Hepatocyte (in vitro differentiated cells): ENCODE data around the gene KIF26B. TPM values are rescaled to one million over a fixed set of nuclear protein-coding genes. Genes with fewer than 3 reads are reported as not detected.

ENCODE experiments used
- DNase-seq: peaks from one replicate; pipeline ENCODE4 v3.0.0-alpha.2; 2016; ENCODE audit warnings: low spot score
- H2AFZ ChIP-seq: fragments of 200-600 bp; sonication (generic); 2 replicates; pipeline ENCODE4 v1.6.0; 2016; ENCODE audit warnings: antibody characterized with exemption, mild to moderate bottlenecking
- H3K27ac ChIP-seq: fragments of 200-600 bp; sonication (generic); 2 replicates; pipeline ENCODE4 v1.5.1; 2016; ENCODE audit warnings: mild to moderate bottlenecking
- H3K27me3 ChIP-seq: fragments of 200-600 bp; sonication (generic); 2 replicates; pipeline ENCODE4 v1.6.1; 2016
- H3K36me3 ChIP-seq: fragments of 200-600 bp; sonication (generic); replicated peaks from 2 replicates; pipeline ENCODE4 v1.5.1; 2016; ENCODE audit warnings: low read depth; ENCODE audit not compliant: insufficient read depth
- H3K4me1 ChIP-seq: fragments of 200-600 bp; sonication (generic); 2 replicates; pipeline ENCODE4 v1.5.1; 2016; ENCODE audit warnings: mild to moderate bottlenecking, moderate library complexity; ENCODE audit not compliant: insufficient read depth
- H3K4me2 ChIP-seq: fragments of 200-600 bp; sonication (generic); 2 replicates; pipeline ENCODE4 v1.6.0; 2016
- H3K4me3 ChIP-seq: fragments of 200-600 bp; sonication (generic); 2 replicates; pipeline ENCODE4 v1.5.1; 2016; ENCODE audit warnings: mild to moderate bottlenecking
- H3K79me2 ChIP-seq: fragments of 200-600 bp; sonication (generic); 2 replicates; pipeline ENCODE4 v1.6.0; 2017; ENCODE audit warnings: mild to moderate bottlenecking
- H3K9me2 ChIP-seq: fragments of 200-600 bp; sonication (generic); replicated peaks from 2 replicates; pipeline ENCODE4 v1.6.0; 2017; ENCODE audit warnings: mild to moderate bottlenecking; ENCODE audit not compliant: insufficient read depth
- H3K9me3 ChIP-seq: fragments of 200-600 bp; sonication (generic); 2 replicates; pipeline ENCODE4 v1.5.1; 2016; ENCODE audit warnings: low read depth, mild to moderate bottlenecking
- H4K20me1 ChIP-seq: fragments of 200-600 bp; sonication (generic); 2 replicates; pipeline ENCODE4 v1.6.0; 2016; ENCODE audit warnings: mild to moderate bottlenecking; ENCODE audit not compliant: insufficient read depth, poor library complexity, severe bottlenecking
- CTCF ChIP-seq: fragments of 200-600 bp; sonication (generic); IDR thresholded peaks from 2 replicates; pipeline ENCODE4 v1.5.1; 2016; ENCODE audit warnings: antibody characterized with exemption, mild to moderate bottlenecking; ENCODE audit not compliant: poor library complexity
- EZH2 ChIP-seq: fragments of 200-600 bp; sonication (generic); IDR thresholded peaks from 2 replicates; pipeline ENCODE4 v1.6.1; 2016; ENCODE audit warnings: antibody characterized with exemption, mild to moderate bottlenecking, borderline replicate concordance
- EZH2phosphoT487 ChIP-seq: fragments of 200-600 bp; sonication (generic); IDR thresholded peaks from one replicate; pipeline ENCODE4 v1.6.1; 2018; ENCODE audit warnings: antibody characterized with exemption, mild to moderate bottlenecking, low read depth, moderate library complexity; ENCODE audit not compliant: unreplicated experiment, severe bottlenecking
- WGBS: methylation state at CpG from one replicate; pipeline ENCODE4 v1.1.6; 2016; ENCODE audit warnings: low lambda C conversion rate; ENCODE audit errors: missing lambda C conversion rate; 5-methylcytosine and 5-hydroxymethylcytosine counted together
- polyA plus RNA-seq: library from polyadenylated mRNA; unstranded; fragments of >200 nt; fragmentation: Nextera tagmentation; extraction: Ambion mirVana; gene quantifications from 2 replicates; pipeline ENCODE4 v1.2.1, GENCODE V29; 2016
- total RNA-seq: library from RNA; depleted of rRNA; stranded (reverse); fragments of >200 nt; gene quantifications from 2 replicates; pipeline ENCODE4 v1.2.3, GENCODE V29; 2014

KIF26B gene
- total and polyA plus RNA-seq, 2 experiments from 2014 or later = 12.7 to 21.6 TPM

DNA sequence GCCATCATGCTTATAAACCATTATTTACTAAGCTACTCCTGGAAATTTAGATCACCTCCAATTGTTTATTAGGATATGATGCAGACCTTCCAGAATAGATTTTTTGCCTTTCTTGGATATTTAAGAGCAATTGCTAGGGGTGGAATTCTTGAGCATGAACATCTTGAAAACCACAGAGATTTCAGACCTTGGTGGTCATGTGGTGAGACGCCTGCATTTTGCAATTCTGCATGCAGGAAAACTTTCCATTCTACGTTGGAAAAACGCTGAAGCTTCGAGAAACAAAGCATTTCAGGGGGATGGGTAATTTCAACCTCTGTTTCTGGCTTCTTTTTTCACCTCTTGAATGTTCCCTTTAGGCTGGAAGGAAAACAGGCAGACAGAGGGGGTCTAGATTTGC lies 596.3 kb downstream of the KIF26B start:
- TF ChIP-seq EZH2 = no peak
- no peak for TF ChIP-seq EZH2phosphoT487
- TF ChIP-seq CTCF = no peak
- H2AFZ ChIP-seq = no peak overlapping the region
- WGBS = 55% methylated on average over 4 of the region's 4 CpGs
- peak overlapping the region; percentile 44 for H3K4me2 ChIP-seq
- no peaks in the 10 kb centered on the region for H3K36me3 ChIP-seq
- H3K4me3 ChIP-seq = no peak overlapping the region
- no peaks in the 10 kb centered on the region for H3K27me3 ChIP-seq
- no peaks in the 10 kb centered on the region for H3K79me2 ChIP-seq
- peak; percentile 41 for DNase-seq
- H3K27ac ChIP-seq = peak overlapping the region; percentile 59
- H3K9me3 ChIP-seq = no peaks in the 10 kb centered on the region
- H3K9me2 ChIP-seq = no peaks in the 10 kb centered on the region
- H4K20me1 ChIP-seq = no peaks in the 10 kb centered on the region
- H3K4me1 ChIP-seq = peaks cover 13% of the 10 kb centered on the region

DNA sequence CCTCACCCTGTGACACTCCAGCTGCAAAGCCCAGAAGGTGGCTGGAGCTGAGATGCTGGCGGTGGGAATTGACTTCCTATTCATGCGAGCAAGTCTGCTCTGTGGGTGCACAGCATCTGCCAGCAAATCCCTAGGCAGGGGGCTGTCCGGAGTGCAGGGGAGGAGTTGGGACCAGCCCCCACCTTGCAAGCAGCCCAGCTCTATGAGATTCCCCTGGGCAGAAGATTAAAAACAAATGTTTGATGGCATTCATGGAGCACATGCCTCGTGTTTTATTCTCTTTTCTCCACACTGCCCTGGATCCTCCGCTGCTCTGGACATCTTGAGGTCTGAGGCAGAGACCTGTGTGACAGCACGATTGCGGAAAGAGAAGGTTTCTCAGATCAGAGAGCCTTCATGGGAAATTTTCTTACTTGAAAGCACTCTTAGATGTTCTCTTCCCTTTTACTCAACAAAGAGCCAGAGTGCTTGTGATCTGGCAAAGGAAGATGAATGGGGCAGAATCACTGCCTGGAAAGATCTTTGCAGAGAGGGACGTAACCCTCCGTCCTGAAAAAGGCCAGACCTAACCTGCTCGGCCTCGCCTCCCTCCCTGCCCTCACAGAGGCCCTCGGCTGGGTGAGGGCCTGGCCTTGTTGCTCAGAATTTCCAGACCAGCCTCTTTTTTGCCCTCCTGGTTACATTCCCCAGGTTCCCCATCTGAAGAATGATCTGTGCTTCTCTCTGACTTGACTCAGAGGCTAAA lies 597.1 kb downstream of the KIF26B start:
- H3K4me2 ChIP-seq = peak overlapping the region; percentile 44
- H3K27ac ChIP-seq = peak overlapping the region; percentile 59

DNA sequence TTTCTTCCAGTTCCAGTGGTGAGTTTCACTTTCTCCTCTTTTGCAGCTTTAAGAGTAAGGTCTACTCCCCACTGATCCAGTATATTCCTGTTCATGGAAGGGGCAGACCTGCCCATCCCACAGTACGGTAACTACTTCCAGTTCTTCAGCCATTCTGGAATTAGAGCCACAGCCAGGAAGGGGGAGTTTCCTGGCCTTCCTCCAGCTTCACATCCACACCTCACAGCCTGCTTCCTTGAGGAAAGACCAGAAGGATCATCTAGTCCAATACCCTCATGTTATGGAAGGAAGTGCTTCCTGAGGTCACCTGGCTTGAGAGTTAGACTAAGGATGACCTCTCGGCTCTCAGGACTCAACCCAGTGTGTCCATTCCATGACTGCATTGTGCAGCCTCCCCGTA lies 597.8 kb downstream of the KIF26B start:
- Histone ChIP-seq H3K9me3 (no peaks in the 10 kb centered on the region), H3K9me2 (no peaks in the 10 kb centered on the region), H3K79me2 (no peaks in the 10 kb centered on the region), H3K27me3 (no peaks in the 10 kb centered on the region), H3K27ac (peak overlapping the region; percentile 59), H4K20me1 (no peaks in the 10 kb centered on the region), H3K36me3 (no peaks in the 10 kb centered on the region), H3K4me3 (no peak overlapping the region), H2AFZ (no peak overlapping the region), H3K4me1 (peaks cover 13% of the 10 kb centered on the region), H3K4me2 (no peak overlapping the region)
- no peak for DNase-seq
- TF ChIP-seq EZH2phosphoT487 (no peak), EZH2 (no peak), CTCF (no peak)
- 84% methylated on average over 3 of the region's 3 CpGs for WGBS

More for the DNA sequence above, 597.1 kb downstream of the KIF26B start:
- DNase-seq = peak; percentile 25
- Histone ChIP-seq H3K4me3 (no peak overlapping the region), H2AFZ (no peak overlapping the region), H3K36me3 (no peaks in the 10 kb centered on the region), H3K27me3 (no peaks in the 10 kb centered on the region), H4K20me1 (no peaks in the 10 kb centered on the region), H3K9me3 (no peaks in the 10 kb centered on the region), H3K79me2 (no peaks in the 10 kb centered on the region), H3K9me2 (no peaks in the 10 kb centered on the region), H3K4me1 (peaks cover 13% of the 10 kb centered on the region)
- TF ChIP-seq EZH2phosphoT487 (no peak), CTCF (no peak), EZH2 (no peak)
- 53% methylated on average over 12 of the region's 12 CpGs for WGBS
